CD4-positive, alpha-beta T cell treated with Interleukin-4 for 1 hour (primary cell): ENCODE measurements around the gene CHI3L1.

Experiments
- DNase-seq, 2 donors: peaks; one replicate each; pipeline ENCODE4 v3.0.0-alpha.2; 2020 to 2022

CHI3L1 gene

GRCh38 chr1:203149188-203149840, 37.2 kb downstream of the CHI3L1 start:
- no peak for DNase-seq

GRCh38 chr1:203148579-203148978, 37.9 kb downstream of the CHI3L1 start:
- no peak for DNase-seq

GRCh38 chr1:203148127-203148526, 38.4 kb downstream of the CHI3L1 start:
- DNase-seq, result no peak

- DNase-seq, result no peak
Observed at GRCh38 chr1:203147376-203147775, 39.1 kb downstream of the CHI3L1 start.

GRCh38 chr1:203146537-203146936, 40.0 kb downstream of the CHI3L1 start:
- DNase-seq, result no peak

GRCh38 chr1:203146042-203146369, 40.5 kb downstream of the CHI3L1 start:
- DNase-seq, result no peak

GRCh38 chr1:203145321-203146041, 41.0 kb downstream of the CHI3L1 start:
- no peak for DNase-seq

- DNase-seq, result no peak
Observed at GRCh38 chr1:203144661-203145060, 41.8 kb downstream of the CHI3L1 start.

GRCh38 chr1:203143641-203144040, 42.9 kb downstream of the CHI3L1 start:
- no peak for DNase-seq

GRCh38 chr1:203142684-203143408, 43.7 kb downstream of the CHI3L1 start:
- DNase-seq, result no peak

- DNase-seq, result no peak
Observed at GRCh38 chr1:203142124-203142523, 44.4 kb downstream of the CHI3L1 start.

- DNase-seq, result no peak
Observed at GRCh38 chr1:203140743-203141520, 45.6 kb downstream of the CHI3L1 start.

- no peak for DNase-seq
Observed at GRCh38 chr1:203139976-203140475, 46.5 kb downstream of the CHI3L1 start.

- DNase-seq, result no peak
Observed at GRCh38 chr1:203138066-203138465, 48.4 kb downstream of the CHI3L1 start.

- no peak for DNase-seq
Observed at GRCh38 chr1:203137324-203137723, 49.2 kb downstream of the CHI3L1 start.

- DNase-seq, result no peak
Observed at GRCh38 chr1:203136409-203137042, 50.0 kb downstream of the CHI3L1 start.

- DNase-seq, result peak in 1 of 2 donors; percentile 23
Observed at GRCh38 chr1:203135636-203136305, 50.7 kb downstream of the CHI3L1 start.

GRCh38 chr1:203133970-203134725, 52.4 kb downstream of the CHI3L1 start:
- DNase-seq, result no peak

GRCh38 chr1:203131548-203132200, 54.8 kb downstream of the CHI3L1 start:
- peak in 1 of 2 donors; percentile 7 for DNase-seq

GRCh38 chr1:203130358-203130985, 56.0 kb downstream of the CHI3L1 start:
- DNase-seq, result peak in 1 of 2 donors; percentile 5
